ENCODE measurements around the gene CIDEC.

CIDEC gene

GRCh38 chr3:9817436-9817835 lies 62.6 kb downstream of the CIDEC start:
- H3K27me3 ChIP-seq (ENCODE audit: low read depth, low read length), result no peaks in the 10 kb centered on the region
- peaks cover 9 to 17% of the 10 kb centered on the region in 2 donors for H3K36me3 ChIP-seq (ENCODE audit: control insufficient read depth in 1 of 2, insufficient read depth in 2 of 2, low read length in 2 of 2)
- no peak overlapping the region for H3K27ac ChIP-seq (ENCODE audit: low read length)
- no peaks in the 10 kb centered on the region for H3K4me1 ChIP-seq (ENCODE audit: control insufficient read depth in 1 of 2, insufficient read depth in 2 of 2, low read length in 2 of 2)
- no peak overlapping the region for H3K4me3 ChIP-seq (ENCODE audit: low read depth in 1 of 2, low read length in 2 of 2)
- no peaks in the 10 kb centered on the region for H3K9me3 ChIP-seq (ENCODE audit: control insufficient read depth in 1 of 2, low read length in 2 of 2)

Measured in muscle layer of duodenum (tissue), 2 donors.